Sigmoid colon (tissue), 7 donors: ENCODE results near the gene CEMIP. TPM values are rescaled to one million over a fixed set of nuclear protein-coding genes. Genes with fewer than 3 reads are reported as not detected.

Source experiments
- DNase-seq: peaks from one replicate; pipeline ENCODE4 v3.0.0-alpha.2; 2019
- H3K27ac ChIP-seq, 4 donors: fragments of 200-600 bp; sonication (generic); one replicate each; pipeline ENCODE4 v1.5.1; 2016 to 2019; ENCODE audit warnings: mild to moderate bottlenecking in 1 of 4
- H3K27me3 ChIP-seq, 3 donors: fragments of 200-600 bp; sonication (generic); one replicate each; pipeline ENCODE4 v1.5.1; 2019; ENCODE audit warnings: mild to moderate bottlenecking in 1 of 3
- H3K36me3 ChIP-seq, 4 donors: fragments of 200-600 bp; sonication (generic); one replicate each; pipeline ENCODE4 v1.5.1; 2016 to 2019
- H3K4me1 ChIP-seq, 4 donors: fragments of 200-600 bp; sonication (generic); one replicate each; pipeline ENCODE4 v1.5.1; 2017 to 2019
- H3K4me3 ChIP-seq, 4 donors: fragments of 200-600 bp; sonication (generic); one replicate each; pipeline ENCODE4 v1.5.1; 2017 to 2019; ENCODE audit warnings: mild to moderate bottlenecking in 2 of 4, moderate library complexity in 1 of 4
- H3K9me3 ChIP-seq, 4 donors: fragments of 200-600 bp in 3 of 4; sonication (generic) in 3 of 4; one replicate each; pipeline versions ENCODE4 v1.5.1 to v1.6.1; 2013 to 2019
- EP300 ChIP-seq, 4 donors: sonication (generic); formaldehyde crosslinking; IDR thresholded peaks; one replicate each; pipeline ENCODE4 v1.6.1; 2017; ENCODE audit warnings: antibody characterized with exemption in 4 of 4
- POLR2A ChIP-seq, 2 donors: fragments of 450-650 bp; IDR thresholded peaks; one replicate each; pipeline ENCODE4 v1.6.1; 2016; ENCODE audit warnings: antibody characterized with exemption in 2 of 2, mild to moderate bottlenecking in 2 of 2, moderate library complexity in 2 of 2
- POLR2AphosphoS5 ChIP-seq, 4 donors: sonication (generic); formaldehyde crosslinking; IDR thresholded peaks; one replicate each; pipeline ENCODE4 v1.6.1; 2017; ENCODE audit warnings: antibody characterized with exemption in 4 of 4
- WGBS, 2 donors: extraction: QIAGEN DNeasy Blood & Tissue Kit; methylation state at CpG; one replicate each; pipeline ENCODE4 v1.1.7; 2013; 5-methylcytosine and 5-hydroxymethylcytosine counted together
- intact Hi-C: fragments of 100-400 bp; cut with DNase I; formaldehyde crosslinking; loops from one replicate; pipeline ENCODE4 v1.15.1; 2023
- polyA plus RNA-seq, 3 donors: library from polyadenylated mRNA; stranded (reverse); fragments of 200-250 nt; gene quantifications; one replicate each; pipeline ENCODE4 v1.2.3, GENCODE V29; 2013
- total RNA-seq, 4 donors: library from RNA; depleted of rRNA; stranded (reverse); fragments of >200 nt; gene quantifications; one replicate each; pipeline ENCODE4 v1.1.0, GENCODE V29; 2016
- TF ChIP-seq, protein P1 (sequence below), 4 experiments: fragments of 450-650 bp in 3 of 4; fragments of 200-600 bp in 1 of 4; IDR thresholded peaks; one replicate each; pipeline ENCODE4 v1.5.1; 2016 to 2019; ENCODE audit warnings: antibody characterized with exemption in 4 of 4, mild to moderate bottlenecking in 3 of 4, moderate library complexity in 2 of 4
- donor health status: healthy with polysubstance abuse.
- donor health status: Bipolar disorder and iron deficiency.
- donor health status: healthy.

Gene CEMIP
- total and polyA plus RNA-seq, 7 donors: under 0.01 to 2.1 (median under 0.01) TPM; not detected in 2

DNA sequence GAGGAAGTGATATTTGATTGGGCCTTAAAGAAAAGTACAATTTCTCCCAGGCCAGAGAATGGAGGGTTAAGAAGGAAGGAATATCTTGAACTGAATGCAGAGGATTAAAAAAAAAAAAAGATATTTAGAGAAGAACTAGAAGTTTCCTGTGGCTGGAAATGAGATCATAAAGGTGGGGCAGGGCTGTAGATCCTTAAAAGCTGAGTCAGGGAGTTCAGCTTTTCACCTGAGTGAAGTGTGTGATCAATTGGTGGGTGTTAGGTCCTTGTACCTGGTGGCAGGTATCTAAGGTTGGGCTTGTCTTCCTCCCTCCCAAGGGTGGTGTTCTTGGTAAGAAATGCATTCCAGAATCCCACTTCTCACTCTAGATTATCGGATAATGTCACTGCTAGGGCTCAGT, 11.8 kb downstream of the CEMIP start:
- H3K27ac ChIP-seq: no peak overlapping the region

GRCh38 chr15:80796407-80796806, 17.2 kb downstream of the CEMIP start:
- no peak for DNase-seq
- intact Hi-C loops: no loop called here
- H3K27me3 ChIP-seq: no peaks in the 10 kb centered on the region
- 44 to 71% methylated on average over 5 of the region's 5 CpGs for WGBS, 2 donors
- TF ChIP-seq POLR2A (IDR thresholded peaks at IDR 0.05) (no peak), POLR2AphosphoS5 (IDR thresholded peaks at IDR 0.05) (no peak), EP300 (IDR thresholded peaks at IDR 0.05) (no peak)
- TF ChIP-seq, protein P1, sequence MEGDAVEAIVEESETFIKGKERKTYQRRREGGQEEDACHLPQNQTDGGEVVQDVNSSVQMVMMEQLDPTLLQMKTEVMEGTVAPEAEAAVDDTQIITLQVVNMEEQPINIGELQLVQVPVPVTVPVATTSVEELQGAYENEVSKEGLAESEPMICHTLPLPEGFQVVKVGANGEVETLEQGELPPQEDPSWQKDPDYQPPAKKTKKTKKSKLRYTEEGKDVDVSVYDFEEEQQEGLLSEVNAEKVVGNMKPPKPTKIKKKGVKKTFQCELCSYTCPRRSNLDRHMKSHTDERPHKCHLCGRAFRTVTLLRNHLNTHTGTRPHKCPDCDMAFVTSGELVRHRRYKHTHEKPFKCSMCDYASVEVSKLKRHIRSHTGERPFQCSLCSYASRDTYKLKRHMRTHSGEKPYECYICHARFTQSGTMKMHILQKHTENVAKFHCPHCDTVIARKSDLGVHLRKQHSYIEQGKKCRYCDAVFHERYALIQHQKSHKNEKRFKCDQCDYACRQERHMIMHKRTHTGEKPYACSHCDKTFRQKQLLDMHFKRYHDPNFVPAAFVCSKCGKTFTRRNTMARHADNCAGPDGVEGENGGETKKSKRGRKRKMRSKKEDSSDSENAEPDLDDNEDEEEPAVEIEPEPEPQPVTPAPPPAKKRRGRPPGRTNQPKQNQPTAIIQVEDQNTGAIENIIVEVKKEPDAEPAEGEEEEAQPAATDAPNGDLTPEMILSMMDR (IDR thresholded peaks at IDR 0.05): no peak
- H3K9me3 ChIP-seq: no peaks in the 10 kb centered on the region
- H3K36me3 ChIP-seq: no peaks in the 10 kb centered on the region
- no peak overlapping the region for H3K4me3 ChIP-seq
- H3K27ac ChIP-seq: no peak overlapping the region
- H3K4me1 ChIP-seq: no peaks in the 10 kb centered on the region

More for the DNA sequence above, 11.8 kb downstream of the CEMIP start:
- no peaks in the 10 kb centered on the region for H3K9me3 ChIP-seq
- H3K36me3 ChIP-seq: no peaks in the 10 kb centered on the region
- no peaks in the 10 kb centered on the region for H3K4me1 ChIP-seq
- WGBS, 2 donors: 95 to 98% methylated on average over 1 of the region's 1 CpG
- H3K27me3 ChIP-seq: no peaks in the 10 kb centered on the region
- no peak for DNase-seq
- no peak overlapping the region for H3K4me3 ChIP-seq
- TF ChIP-seq POLR2A (IDR thresholded peaks at IDR 0.05): no peak
- no peak for TF ChIP-seq EP300 (IDR thresholded peaks at IDR 0.05)
- TF ChIP-seq, protein P1 (IDR thresholded peaks at IDR 0.05): no peak
- no peak for TF ChIP-seq POLR2AphosphoS5 (IDR thresholded peaks at IDR 0.05)
- intact Hi-C loops: no loop called here

GRCh38 chr15:80798911-80799310, 19.7 kb downstream of the CEMIP start:
- 91 to 94% methylated on average over 3 of the region's 3 CpGs for WGBS, 2 donors
- Histone ChIP-seq H3K4me3 (no peak overlapping the region), H3K4me1 (no peaks in the 10 kb centered on the region)

DNA sequence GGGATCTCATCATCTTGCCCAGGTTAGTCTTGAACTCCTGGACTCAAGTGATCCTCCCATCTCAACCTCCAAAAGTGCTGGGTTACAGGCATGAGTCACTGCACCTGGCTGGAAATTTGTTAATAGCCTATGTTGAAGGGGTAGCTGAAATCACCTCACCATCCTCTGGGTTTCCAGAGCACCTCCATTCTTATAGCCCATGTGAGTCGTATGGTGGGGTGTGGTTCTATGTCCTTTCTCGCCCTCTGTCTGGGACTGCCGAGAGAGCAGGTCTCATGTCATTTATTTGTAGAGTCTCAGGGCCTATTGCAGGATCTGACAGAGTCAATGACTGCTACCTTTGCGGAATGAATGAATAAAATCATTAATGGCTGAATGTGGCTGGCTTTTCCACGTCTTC, 20.9 kb downstream of the CEMIP start:
- intact Hi-C loops: no loop called here
- Histone ChIP-seq H3K4me1 (no peaks in the 10 kb centered on the region), H3K4me3 (no peak overlapping the region), H3K36me3 (no peaks in the 10 kb centered on the region), H3K9me3 (no peaks in the 10 kb centered on the region), H3K27ac (no peak overlapping the region), H3K27me3 (no peaks in the 10 kb centered on the region)
- no peak for TF ChIP-seq POLR2A (IDR thresholded peaks at IDR 0.05)
- no peak for TF ChIP-seq POLR2AphosphoS5 (IDR thresholded peaks at IDR 0.05)
- TF ChIP-seq EP300 (IDR thresholded peaks at IDR 0.05): no peak
- TF ChIP-seq, protein P1 (IDR thresholded peaks at IDR 0.05): no peak
- DNase-seq: no peak
- 70 to 73% methylated on average over 5 of the region's 5 CpGs for WGBS, 2 donors

More at GRCh38 chr15:80798911-80799310, 19.7 kb downstream of the CEMIP start:
- H3K27me3 ChIP-seq: no peaks in the 10 kb centered on the region
- H3K27ac ChIP-seq: no peak overlapping the region
- intact Hi-C loops: no loop called here
- no peak for TF ChIP-seq POLR2A (IDR thresholded peaks at IDR 0.05)
- TF ChIP-seq, protein P1 (IDR thresholded peaks at IDR 0.05): no peak
- no peak for TF ChIP-seq POLR2AphosphoS5 (IDR thresholded peaks at IDR 0.05)
- TF ChIP-seq EP300 (IDR thresholded peaks at IDR 0.05): no peak
- no peak for DNase-seq
- H3K36me3 ChIP-seq: no peaks in the 10 kb centered on the region
- no peaks in the 10 kb centered on the region for H3K9me3 ChIP-seq
